Measurements from ENCODE around the gene SLC30A4.

GRCh38 chr15:45458746-45459403 is 63.7 kb downstream of the SLC30A4 start:
- TF ChIP-seq CTCF (IDR thresholded peaks at IDR 0.05) (peak in 1 of 3 donors; percentile 83), POLR2A (IDR thresholded peaks at IDR 0.05) (no peak)
